ENCODE results near the gene TMA7.
A peak's percentile ranks its signal among the peaks of the same experiment; 100 is the strongest.

- TF ChIP-seq TAF1 (IDR thresholded peaks at IDR 0.05; ENCODE audit: low read depth, low read length) = peak; percentile 40; the same call in 1 of the 2 replicates
- TF ChIP-seq POLR2A (IDR thresholded peaks at IDR 0.05; ENCODE audit: low read depth, low read length) = peak; percentile 86
These were observed at the start of gene TMA7, which contains the start of gene CCDC51 for GRCh38 chr3:48439820-48440589.
